Heart left ventricle (tissue), 16 donors: ENCODE results near the gene FXYD3. TPM values are rescaled to one million over a fixed set of nuclear protein-coding genes. Genes with fewer than 3 reads are reported as not detected.
A peak's percentile ranks its signal among the peaks of the same experiment; 100 is the strongest.

Source experiments
- ATAC-seq, 4 donors: fragments of 200-7000 bp; cut with Tn5 transposase; one replicate each; pipeline ENCODE4 v1.9.1; 2020 to 2022; ENCODE audit warnings: moderate library complexity in 4 of 4, mild to moderate bottlenecking in 3 of 4, moderate number of reproducible peaks in 1 of 4
- DNase-seq, 5 donors: peaks; one replicate each; pipeline ENCODE4 v3.0.0-alpha.2; 2020
- H3K27ac ChIP-seq, 12 donors: fragments of 200-600 bp; sonication (generic) in 4 of 12; one replicate each; pipeline versions ENCODE4 v1.5.0 to v1.8.0; 2016 to 2022; ENCODE audit warnings: mild to moderate bottlenecking in 2 of 12
- H3K27me3 ChIP-seq, 9 donors: fragments of 200-600 bp; sonication (generic) in 2 of 9; one replicate each; pipeline versions ENCODE4 v1.5.1 to v1.8.0; 2016 to 2022; ENCODE audit warnings: mild to moderate bottlenecking in 3 of 9
- H3K36me3 ChIP-seq, 9 donors: fragments of 200-600 bp; sonication (generic) in 2 of 9; one replicate each; pipeline versions ENCODE4 v1.5.0 to v1.8.0; 2018 to 2022; ENCODE audit warnings: mild to moderate bottlenecking in 2 of 9
- H3K4me1 ChIP-seq, 12 donors: fragments of 200-600 bp; sonication (generic) in 4 of 12; one replicate each; pipeline versions ENCODE4 v1.5.0 to v1.8.0; 2016 to 2022; ENCODE audit warnings: mild to moderate bottlenecking in 3 of 12
- H3K4me3 ChIP-seq, 12 donors: fragments of 200-600 bp; sonication (generic) in 4 of 12; one replicate each; pipeline versions ENCODE4 v1.5.0 to v1.8.0; 2017 to 2022; ENCODE audit warnings: mild to moderate bottlenecking in 9 of 12, moderate library complexity in 4 of 12
- H3K9me3 ChIP-seq, 12 donors: fragments of 200-600 bp; sonication (generic) in 4 of 12; one replicate each; pipeline versions ENCODE4 v1.5.0 to v1.8.0; 2016 to 2022; ENCODE audit warnings: mild to moderate bottlenecking in 1 of 12
- POLR2A ChIP-seq, 2 donors: fragments of 450-650 bp; IDR thresholded peaks; one replicate each; pipeline ENCODE4 v1.6.1; 2017; ENCODE audit warnings: antibody characterized with exemption in 2 of 2, mild to moderate bottlenecking in 2 of 2, moderate library complexity in 2 of 2
- WGBS, 4 donors: extraction: QIAGEN DNeasy Blood & Tissue Kit in 2 of 4; methylation state at CpG; one replicate each; pipeline versions ENCODE4 v1.1.5 to v1.1.7; 2013 to 2018; 5-methylcytosine and 5-hydroxymethylcytosine counted together
- intact Hi-C, 10 donors: fragments of 100-400 bp; cut with DNase I; formaldehyde crosslinking; loops; one replicate each; pipeline versions ENCODE4 v1.11.1 to v1.14.2; 2022
- polyA plus RNA-seq, 2 donors: library from polyadenylated mRNA; stranded (reverse); fragments of 200-250 nt; gene quantifications; one replicate each; pipeline ENCODE4 v1.2.3, GENCODE V29; 2013
- total RNA-seq, 9 donors: library from RNA; depleted of rRNA in 2 of 9; stranded (reverse); fragments of >200 nt in 2 of 9; fragmentation: NEBNext Ultra II Directional in 3 of 9; extraction: Animal tissue kit (Norgen Biotek cat#: 25700) in 3 of 9; gene quantifications; one replicate each; pipeline versions ENCODE4 v1.1.0 to v1.2.4, GENCODE V29; 2016 to 2023
- TF ChIP-seq, protein P1 (sequence below), 12 donors: fragments of 200-600 bp; sonication (generic) in 4 of 12; IDR thresholded peaks; one replicate each; pipeline versions ENCODE4 v1.5.0 to v1.8.0; 2018 to 2022; ENCODE audit warnings: antibody characterized with exemption in 12 of 12, mild to moderate bottlenecking in 5 of 12
- donor health status: ischemic (EF 13 %, LVEDD 7.1; RV severe dilation, severe dysfunction).
- donor health status: healthy with polysubstance abuse.
- donor health status: DM: no; HTN: yes; CAD: no.
- donor health status: DM: no; HTN: no; CAD: no.
- donor health status: ischemic (EF 25% LVEDD 6.9; RV normal size, moderate dysfunction).
- donor health status: ischemic (EF 25% LVEDD 5.7; RV mildly dilated, moderate dysfunction).
- donor health status: healthy.
- donor health status: DM: yes; HTN: yes; CAD: no.
- donor health status: ischemic (EF 35%, LVEDD 5.7; RV mildly dilated, moderate dysfunction).
- donor health status: nonischemic (EF 11% LVEDD 7.7; RV severe dilation, severe dysfunction).
- donor health status: DM: yes; HTN: yes; CAD: no.
- donor health status: PGD.
- donor health status: ischemic (EF 29% LVEDD 5.4; RV normal size, mild dysfunction).
- donor health status: nonischemic (EF 23%, LVEDD 6.1; RV moderate dilation, normal function).

Gene FXYD3
- total and polyA plus RNA-seq, 11 donors = 0.37 to 2.5 (median 0.93) TPM; not detected in 3

DNA sequence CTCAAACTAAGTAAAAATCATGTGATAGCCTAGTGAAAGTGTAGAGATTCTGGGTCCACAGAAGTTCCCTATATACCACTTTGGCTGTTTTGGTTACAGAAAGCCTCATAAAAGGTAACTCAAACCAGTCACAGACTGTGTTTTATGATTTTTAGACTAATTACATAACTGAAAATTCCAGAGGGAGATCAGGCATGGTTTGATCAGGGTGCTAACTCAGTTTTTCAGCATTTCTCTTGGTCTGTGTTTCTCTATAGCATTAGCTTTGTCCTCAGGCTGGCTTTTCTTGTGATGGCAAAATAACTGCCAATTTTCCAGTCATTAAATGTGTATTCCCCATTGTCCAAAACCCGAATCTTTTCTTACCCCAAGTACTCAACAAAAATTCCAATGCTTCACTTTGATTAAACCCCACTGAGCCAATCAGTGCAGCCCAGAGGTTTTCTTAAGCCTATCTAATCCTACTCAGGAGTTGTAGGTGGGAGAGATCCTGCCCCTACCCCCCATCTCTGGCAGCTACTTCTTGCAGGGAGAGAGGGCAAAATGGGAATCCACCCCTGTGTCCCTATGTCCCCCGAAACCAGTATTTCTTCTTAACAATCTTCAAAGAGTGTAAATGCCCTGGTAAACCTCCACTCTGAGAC lies 8.6 kb upstream of the FXYD3 start:
- Histone ChIP-seq H3K36me3 (no peaks in the 10 kb centered on the region), H3K4me1 (no peaks in the 10 kb centered on the region), H3K27ac (peak overlapping the region in 1 of 12 donors; percentile 30), H3K27me3 (peaks cover 0 to 2% (median 0%) of the 10 kb centered on the region in 9 donors), H3K9me3 (peaks cover 0 to 3% (median 0%) of the 10 kb centered on the region in 12 donors), H3K4me3 (no peak overlapping the region)
- TF ChIP-seq POLR2A (IDR thresholded peaks at IDR 0.05) = no peak
- TF ChIP-seq, protein P1, sequence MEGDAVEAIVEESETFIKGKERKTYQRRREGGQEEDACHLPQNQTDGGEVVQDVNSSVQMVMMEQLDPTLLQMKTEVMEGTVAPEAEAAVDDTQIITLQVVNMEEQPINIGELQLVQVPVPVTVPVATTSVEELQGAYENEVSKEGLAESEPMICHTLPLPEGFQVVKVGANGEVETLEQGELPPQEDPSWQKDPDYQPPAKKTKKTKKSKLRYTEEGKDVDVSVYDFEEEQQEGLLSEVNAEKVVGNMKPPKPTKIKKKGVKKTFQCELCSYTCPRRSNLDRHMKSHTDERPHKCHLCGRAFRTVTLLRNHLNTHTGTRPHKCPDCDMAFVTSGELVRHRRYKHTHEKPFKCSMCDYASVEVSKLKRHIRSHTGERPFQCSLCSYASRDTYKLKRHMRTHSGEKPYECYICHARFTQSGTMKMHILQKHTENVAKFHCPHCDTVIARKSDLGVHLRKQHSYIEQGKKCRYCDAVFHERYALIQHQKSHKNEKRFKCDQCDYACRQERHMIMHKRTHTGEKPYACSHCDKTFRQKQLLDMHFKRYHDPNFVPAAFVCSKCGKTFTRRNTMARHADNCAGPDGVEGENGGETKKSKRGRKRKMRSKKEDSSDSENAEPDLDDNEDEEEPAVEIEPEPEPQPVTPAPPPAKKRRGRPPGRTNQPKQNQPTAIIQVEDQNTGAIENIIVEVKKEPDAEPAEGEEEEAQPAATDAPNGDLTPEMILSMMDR (IDR thresholded peaks at IDR 0.05) = no peak
- 44 to 81% (median 46%) methylated on average over 1 to 2 of the region's 2 CpGs for WGBS, 4 donors
- intact Hi-C loops = no loop called here
- ATAC-seq = no peak
- DNase-seq = peak in 1 of 5 donors; percentile 5

- intact Hi-C loops = no loop called here
- WGBS, 4 donors = 23 to 35% (median 33%) methylated on average over 2 to 5 of the region's 5 CpGs
- H3K36me3 ChIP-seq = no peaks in the 10 kb centered on the region
- peak overlapping the region in 1 of 12 donors; percentile 7 for H3K27ac ChIP-seq
- H3K27me3 ChIP-seq = peaks cover 0 to 2% (median 0%) of the 10 kb centered on the region in 9 donors
- peak in 3 of 4 donors; percentile 33 to 70 (median 51) for ATAC-seq
- TF ChIP-seq, protein P1 (IDR thresholded peaks at IDR 0.05) = no peak
- TF ChIP-seq POLR2A (IDR thresholded peaks at IDR 0.05) = no peak
- no peaks in the 10 kb centered on the region for H3K4me1 ChIP-seq
- DNase-seq = no peak
- H3K9me3 ChIP-seq = peaks cover 0 to 3% (median 0%) of the 10 kb centered on the region in 12 donors
- no peak overlapping the region for H3K4me3 ChIP-seq
These were observed 8.1 kb upstream of the FXYD3 start for GRCh38 chr19:35107545-35107944.

- H3K4me3 ChIP-seq = no peak overlapping the region
- no peak for ATAC-seq
- DNase-seq = no peak
- H3K27me3 ChIP-seq = peaks cover 0 to 2% (median 0%) of the 10 kb centered on the region in 9 donors
- WGBS, 4 donors = 80 to 84% (median 82%) methylated on average over 11 of the region's 11 CpGs
- H3K36me3 ChIP-seq = no peaks in the 10 kb centered on the region
- H3K27ac ChIP-seq = no peak overlapping the region
- H3K9me3 ChIP-seq = peaks cover 0 to 3% (median 0%) of the 10 kb centered on the region in 12 donors
- intact Hi-C loops = no loop called here
- no peaks in the 10 kb centered on the region for H3K4me1 ChIP-seq
- TF ChIP-seq, protein P1 (IDR thresholded peaks at IDR 0.05) = no peak
- no peak for TF ChIP-seq POLR2A (IDR thresholded peaks at IDR 0.05)
These were observed 6.9 kb upstream of the FXYD3 start for GRCh38 chr19:35108730-35109129.

GRCh38 chr19:35109395-35110112 lies 6.1 kb upstream of the FXYD3 start:
- no peak for ATAC-seq
- peak overlapping the region in 1 of 12 donors; percentile 17 for H3K27ac ChIP-seq
- peaks cover 0 to 2% (median 0%) of the 10 kb centered on the region in 9 donors for H3K27me3 ChIP-seq
- 80 to 86% (median 82%) methylated on average over 20 to 22 of the region's 22 CpGs for WGBS, 4 donors
- intact Hi-C loops = no loop called here
- H3K4me1 ChIP-seq = peaks cover 0 to 5% (median 2%) of the 10 kb centered on the region in 12 donors
- H3K36me3 ChIP-seq = no peaks in the 10 kb centered on the region
- peaks cover 0 to 3% (median 0%) of the 10 kb centered on the region in 12 donors for H3K9me3 ChIP-seq
- no peak for TF ChIP-seq POLR2A (IDR thresholded peaks at IDR 0.05)
- TF ChIP-seq, protein P1 (IDR thresholded peaks at IDR 0.05) = no peak
- H3K4me3 ChIP-seq = no peak overlapping the region
- no peak for DNase-seq
